GM19468 (cell line): ENCODE measurements around the gene MCM6.
A peak's percentile ranks its signal among the peaks of the same experiment; 100 is the strongest.
"Not testable (repeated sequence)": the region's sequence is repeated elsewhere in the genome, so short reads cannot be mapped to it uniquely, and the experiment has no call there.

Experiments
- ATAC-seq: cut with Tn5 transposase; IDR thresholded peaks from one replicate; pipeline ENCODE4 v1.9.1; 2021; ENCODE audit warnings: mild to moderate bottlenecking, moderate library complexity, moderate number of reproducible peaks; ENCODE audit not compliant: unreplicated experiment; ENCODE audit errors: extremely low read depth

Gene MCM6

DNA sequence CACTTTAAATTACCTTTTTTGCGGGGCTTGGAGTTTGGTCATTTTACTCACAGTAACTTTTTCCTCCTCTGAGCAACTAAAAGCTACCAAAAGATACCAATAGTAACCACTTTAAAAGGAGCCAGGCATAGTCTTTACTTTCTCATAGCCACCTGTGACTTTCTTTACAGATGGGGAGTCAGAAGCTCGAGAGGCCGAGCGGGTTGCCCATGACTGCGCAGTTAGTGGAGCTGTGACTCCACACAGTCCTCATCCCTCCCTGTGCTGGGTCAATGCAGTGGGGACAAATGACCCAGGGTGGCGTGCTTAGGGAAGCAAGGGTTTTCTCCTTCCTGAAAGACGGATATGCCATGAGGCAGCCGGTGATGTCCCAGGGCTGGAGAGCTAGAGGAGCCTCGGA, 51.1 kb downstream of the MCM6 start:
- no peak for ATAC-seq

DNA sequence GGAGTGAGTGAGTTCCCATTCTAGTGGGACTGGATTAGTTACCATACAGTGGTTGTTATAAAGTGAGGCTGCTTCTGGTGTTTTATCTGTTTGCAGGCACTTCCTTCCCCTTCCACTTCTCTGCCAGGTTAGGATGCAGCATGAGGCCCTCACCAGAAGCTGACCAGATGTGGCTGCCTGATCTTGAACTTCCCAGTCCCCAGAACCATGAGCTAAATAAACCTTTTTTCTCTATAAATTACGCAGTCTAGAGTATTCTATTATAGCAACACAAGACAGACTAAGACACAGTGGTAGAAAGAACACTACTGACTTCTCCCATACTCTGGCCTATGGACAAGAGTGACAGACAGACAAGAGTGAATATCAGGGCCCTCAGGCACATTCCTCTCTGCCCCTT, 53.4 kb downstream of the MCM6 start:
- ATAC-seq = no peak

DNA sequence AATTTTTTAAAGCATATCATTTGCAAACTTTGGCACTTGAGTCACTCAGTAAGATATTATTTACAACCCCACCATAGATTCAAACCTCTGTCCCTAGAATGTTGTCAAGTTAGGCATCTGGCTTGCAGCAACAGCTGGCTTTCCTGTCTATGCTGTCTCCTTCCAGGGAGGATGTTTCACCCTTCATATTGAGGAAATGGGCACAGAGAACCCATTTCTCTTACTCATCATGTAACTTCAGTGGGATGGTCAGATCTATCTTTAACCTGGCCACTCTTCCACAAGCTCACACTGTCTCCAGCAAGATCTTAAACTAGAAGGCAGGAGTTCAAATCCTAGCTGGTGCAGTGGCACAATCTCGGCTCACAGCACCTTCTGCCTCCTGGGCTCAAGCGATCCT, 55.1 kb downstream of the MCM6 start:
- no peak for ATAC-seq

DNA sequence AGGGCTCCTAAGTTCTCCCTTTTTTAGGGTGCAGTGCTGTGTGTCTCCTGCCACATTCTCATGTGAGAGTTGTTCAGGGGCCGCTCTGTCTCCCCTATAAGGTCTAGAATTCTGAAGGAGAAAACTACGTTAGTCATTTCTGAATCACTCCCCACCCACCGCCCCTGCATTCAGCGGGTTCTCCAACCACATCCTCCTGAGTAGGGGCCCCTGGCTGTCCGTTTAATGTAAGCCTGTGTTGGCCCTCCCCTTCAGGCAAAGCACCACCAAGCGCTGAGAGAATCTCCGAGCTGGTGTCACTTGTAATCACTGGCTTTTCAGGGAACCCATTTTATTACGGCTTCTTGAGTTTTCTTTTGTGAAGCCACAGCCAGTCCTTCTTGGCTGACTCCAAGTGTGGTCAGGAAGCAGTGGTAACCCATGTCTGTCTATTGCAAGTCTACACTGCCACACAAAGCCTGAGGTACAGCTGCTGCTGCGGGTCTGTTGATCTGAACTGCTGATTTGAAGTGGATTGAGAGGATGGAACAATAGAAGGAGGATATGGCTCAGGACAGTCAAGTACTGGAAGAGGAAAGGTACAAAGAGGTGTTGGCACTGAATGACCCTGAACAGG, 56.1 kb downstream of the MCM6 start:
- peak; percentile 66 for ATAC-seq

DNA sequence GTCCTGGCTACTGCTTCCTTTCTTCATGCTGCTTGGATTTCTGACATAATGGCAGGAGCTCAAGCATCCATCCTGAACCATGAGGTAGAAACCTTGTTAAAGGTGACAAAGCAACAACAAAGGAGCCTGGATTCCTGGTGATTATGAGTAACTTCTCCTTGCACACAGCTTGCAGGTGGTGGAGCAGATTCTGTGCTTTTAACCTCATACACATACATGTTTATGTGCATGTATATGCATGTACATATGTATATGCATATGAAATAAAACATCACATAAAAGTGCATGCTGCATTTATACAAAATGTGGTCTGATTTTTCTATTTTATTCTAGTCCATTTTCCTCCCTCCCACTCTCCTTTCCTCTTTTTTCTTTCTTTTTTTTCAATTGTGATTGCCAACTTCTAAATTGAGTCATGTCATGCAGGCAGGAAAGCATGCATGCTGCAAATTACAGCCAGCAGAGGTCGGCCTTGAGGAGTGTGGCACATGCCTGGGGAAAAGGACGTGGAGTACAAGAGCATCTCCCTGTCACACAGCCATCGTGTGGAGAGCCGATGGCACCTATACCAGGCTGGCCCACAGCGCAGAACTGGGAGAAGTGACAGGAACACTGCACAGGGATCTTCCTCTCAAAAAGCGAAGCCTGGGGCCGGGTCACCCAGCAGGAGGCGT, 57.2 kb downstream of the MCM6 start:
- ATAC-seq = no peak

DNA sequence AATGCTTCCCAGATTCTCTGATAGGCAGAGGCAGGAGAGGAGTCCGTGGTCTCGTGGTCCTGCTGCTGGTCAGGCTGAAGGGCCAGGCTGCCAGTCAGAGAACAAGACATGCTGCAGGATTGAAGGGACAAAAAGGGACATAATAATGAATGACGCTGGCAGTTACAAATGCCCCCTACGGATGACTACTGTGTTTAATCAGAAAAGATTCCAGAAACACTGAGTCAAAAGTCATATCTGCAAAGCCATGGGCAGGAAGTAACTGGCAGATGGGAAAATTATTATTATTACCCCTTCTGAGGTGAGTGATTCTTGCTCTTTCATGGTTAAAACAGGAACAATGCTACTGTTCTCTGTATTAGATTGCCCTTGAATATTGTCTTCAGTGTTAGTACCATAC, 58.3 kb downstream of the MCM6 start:
- no peak for ATAC-seq

DNA sequence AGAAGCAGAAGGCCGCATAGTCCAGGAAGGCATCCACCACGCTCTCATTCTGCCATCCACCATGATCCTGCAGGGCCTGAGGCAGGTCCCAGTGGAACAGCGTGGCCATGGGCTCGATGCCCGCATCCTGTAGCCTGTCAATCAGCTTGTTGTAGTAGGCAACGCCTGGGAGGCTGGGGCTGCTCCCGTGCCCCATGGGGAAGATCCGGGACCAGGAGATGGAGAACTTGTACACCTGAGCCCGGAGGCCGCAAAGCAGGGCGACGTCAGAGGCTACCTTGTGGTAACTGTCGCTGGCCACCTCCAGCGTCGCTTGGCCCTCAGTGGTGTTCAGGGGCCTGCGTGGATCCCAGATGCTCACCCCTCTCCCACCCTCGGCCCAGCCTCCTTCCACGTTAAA, 58.8 kb downstream of the MCM6 start:
- no peak for ATAC-seq

DNA sequence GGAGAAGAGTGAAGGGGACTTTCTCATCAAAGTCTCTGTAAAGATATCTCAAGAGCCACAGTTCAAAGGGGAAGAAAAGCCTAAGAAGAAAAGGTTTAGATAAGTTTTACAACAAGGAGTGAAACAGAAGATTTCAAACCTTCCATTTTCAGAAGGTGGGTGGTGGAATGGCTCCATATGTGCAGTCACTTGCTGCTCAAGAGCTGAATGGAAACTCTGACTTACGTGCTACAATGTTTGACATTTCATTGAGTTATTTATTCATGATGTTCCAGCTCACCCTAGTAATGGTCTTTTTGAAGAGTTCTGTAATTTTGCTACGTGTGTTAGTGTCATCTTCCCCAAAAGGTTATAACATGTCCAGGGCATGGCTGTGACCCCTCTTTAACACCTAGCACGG, 61.0 kb downstream of the MCM6 start:
- no peak for ATAC-seq

DNA sequence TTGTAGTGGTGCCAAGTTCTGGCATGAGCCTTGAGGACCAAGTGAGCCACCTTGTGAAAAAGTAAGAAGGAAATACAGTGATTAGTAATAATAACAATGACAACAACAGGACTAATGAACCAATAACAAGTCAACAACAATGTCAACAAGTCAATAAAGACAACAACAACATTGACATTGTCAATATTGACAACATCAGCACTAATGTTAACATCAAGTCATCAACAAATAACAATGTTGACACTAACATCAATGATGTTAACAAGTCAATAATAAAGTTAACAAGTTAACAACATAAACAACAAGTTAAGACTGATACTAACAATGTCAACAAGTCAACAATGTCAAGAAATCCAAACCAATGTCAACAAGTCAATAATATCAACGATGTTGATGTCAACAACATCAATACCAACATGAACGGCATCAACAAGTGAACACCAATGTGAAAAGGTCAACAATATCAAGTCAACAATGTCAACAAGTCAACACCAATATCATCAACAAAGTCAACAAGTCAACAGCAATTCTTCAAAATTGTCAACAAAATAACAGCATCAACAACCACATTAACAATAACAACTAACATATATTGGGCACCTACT, 63.2 kb downstream of the MCM6 start:
- no peak for ATAC-seq

DNA sequence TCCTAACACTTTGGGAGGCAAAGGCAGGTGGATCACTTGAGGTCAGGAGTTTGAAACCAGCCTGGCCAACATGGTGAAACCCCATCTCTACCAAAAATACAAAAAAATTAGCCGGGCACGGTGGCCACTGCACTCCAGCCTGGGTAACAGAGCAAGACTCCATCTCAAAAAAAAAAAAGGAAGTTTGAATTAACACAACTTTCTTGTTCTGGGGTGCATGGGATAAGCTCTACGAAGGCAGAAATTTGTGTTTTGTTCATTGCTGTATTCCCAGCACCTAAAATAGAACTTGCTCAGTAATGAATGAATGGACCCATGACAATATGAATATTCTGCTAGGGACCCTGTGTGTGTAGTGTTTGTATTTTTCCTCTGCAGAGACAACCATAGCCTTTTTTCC, 68.4 kb downstream of the MCM6 start:
- ATAC-seq = not testable (repeated sequence)

DNA sequence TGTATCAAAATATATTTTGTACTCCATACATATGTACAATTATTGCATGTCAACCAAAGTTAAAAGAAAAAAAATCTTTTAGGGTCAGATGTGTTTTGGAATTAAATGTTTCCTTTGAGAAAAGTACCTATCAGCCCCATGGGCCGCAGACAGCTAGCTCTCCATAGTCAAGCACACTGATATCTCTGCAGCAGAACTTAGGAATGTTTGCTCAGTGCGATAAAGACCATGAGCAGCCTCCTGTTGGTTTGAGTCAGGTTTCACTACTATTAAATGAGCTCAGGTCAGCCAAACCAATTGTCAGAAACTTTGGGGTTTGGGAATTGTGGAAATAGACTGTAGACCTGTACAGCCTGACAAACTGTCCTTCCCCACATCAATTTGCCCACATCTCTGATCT, 73.0 kb downstream of the MCM6 start:
- ATAC-seq = no peak

DNA sequence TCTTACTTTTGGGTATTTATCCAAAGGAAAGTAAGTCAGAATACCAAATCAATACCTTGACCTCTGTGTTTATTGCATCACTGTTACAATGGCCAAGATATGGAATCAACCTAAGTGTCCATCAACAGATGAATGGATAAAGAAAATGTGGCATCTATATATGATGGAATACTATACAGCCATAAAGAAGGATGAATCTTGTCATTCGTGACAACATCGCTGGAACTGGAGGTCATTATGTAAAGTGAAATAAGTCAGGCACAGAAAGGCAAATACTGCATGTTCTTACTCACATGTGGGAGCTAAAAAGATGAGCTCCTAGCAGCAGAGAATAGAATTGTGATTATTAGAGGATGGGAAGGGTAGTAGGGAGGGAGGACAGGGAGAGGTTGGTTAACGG, 73.9 kb downstream of the MCM6 start:
- no peak for ATAC-seq

DNA sequence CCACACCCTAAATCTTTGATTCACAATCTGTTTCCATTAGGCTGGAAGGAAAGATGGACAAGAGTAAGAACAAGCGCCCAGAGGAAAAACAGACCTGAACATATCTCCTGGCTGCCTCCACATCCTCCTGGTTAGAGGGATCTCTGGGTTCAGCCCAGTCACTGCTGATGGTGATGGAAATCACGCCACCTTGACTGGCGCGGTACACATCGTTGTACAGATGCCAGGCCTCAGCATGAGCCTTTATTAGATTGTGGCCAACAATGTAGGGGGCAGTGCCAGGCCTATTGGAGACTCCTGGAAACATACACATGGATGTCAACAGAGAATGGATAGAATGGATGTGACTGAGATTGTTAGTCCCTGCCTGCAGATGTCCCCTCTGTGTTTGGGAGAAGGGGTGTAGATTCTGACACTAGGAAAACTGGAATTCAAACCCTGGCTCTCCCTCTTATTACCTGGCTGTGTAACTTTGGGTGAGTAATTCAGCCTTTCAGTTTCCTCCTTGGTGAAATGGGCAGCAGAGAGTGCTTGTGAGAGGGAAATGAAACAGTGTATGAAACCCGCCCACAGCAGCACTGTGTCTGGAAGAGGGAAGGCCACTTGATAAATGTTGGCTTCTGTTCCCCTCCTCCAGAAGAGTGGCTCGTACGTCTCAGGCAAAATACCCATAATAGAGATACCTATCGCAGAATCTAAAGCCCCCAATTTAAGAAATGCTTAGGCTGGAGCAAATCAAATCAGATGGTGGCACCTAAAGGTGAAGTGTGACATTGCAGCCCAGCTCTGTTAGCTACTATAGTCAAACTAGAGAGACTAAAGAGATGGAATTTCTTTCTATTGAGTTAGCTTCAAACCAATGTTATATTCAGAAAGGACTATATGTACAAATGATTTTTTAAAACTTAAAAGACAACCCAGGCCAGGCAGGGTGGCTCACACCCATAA, 75.5 kb downstream of the MCM6 start:
- no peak for ATAC-seq

DNA sequence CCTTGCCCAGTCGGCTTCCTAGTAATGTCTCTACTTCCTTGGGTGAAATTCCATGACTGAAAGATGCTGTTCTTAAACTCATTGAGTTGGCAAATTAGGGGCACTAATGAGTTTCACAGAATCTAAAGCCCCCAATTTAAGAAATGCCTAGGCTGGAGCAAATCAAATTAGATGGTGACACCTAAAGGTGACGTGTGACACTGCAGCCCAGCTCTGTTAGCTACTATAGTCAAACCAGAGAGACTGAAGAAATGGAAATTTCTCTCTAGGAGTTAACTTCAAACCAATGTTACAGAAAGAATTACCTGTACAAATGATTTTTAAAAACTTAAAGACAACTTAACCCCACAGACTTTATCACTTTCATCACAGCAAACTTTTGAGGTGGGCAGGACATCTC, 76.5 kb downstream of the MCM6 start:
- no peak for ATAC-seq

DNA sequence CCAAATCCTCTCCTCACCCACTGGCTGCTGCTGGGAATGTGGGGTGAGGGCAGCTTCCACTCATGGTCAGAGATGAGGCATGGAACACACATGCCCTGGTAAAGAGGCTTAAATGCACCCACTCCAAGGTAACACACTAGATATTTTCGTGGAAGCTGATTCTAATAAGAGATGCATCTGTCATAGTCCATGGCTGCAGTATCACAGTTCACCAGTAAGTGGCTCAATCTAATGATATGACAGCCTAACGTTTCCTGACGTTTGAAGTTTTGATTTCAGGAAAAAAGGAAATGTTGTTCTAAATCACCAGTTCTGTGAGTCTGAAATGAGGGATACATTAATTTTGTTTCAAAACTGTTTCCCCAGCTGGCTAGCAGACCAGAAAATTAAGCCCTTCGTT, 77.5 kb downstream of the MCM6 start:
- ATAC-seq = no peak

DNA sequence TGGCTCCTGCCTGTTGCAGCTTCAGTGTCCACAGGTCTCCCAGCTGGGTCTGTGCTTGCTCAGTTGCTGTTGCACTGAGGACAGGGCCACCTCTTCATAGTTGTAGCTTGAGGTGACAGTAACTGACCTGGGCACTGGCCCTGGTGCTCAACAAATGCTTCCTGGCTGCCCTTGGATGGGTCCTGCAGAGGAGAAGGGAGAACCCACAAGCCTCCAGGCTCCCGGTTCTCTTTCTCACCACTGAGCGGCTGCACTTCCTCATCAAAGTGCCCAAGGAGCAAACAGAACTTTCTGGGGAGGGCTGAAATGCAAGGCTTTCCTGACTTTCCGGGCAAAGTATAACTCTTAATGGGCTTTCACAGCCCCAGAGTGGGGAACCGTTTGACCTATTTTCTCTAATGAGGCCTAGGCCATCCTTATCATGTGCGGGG, 78.0 kb downstream of the MCM6 start:
- ATAC-seq = no peak

DNA sequence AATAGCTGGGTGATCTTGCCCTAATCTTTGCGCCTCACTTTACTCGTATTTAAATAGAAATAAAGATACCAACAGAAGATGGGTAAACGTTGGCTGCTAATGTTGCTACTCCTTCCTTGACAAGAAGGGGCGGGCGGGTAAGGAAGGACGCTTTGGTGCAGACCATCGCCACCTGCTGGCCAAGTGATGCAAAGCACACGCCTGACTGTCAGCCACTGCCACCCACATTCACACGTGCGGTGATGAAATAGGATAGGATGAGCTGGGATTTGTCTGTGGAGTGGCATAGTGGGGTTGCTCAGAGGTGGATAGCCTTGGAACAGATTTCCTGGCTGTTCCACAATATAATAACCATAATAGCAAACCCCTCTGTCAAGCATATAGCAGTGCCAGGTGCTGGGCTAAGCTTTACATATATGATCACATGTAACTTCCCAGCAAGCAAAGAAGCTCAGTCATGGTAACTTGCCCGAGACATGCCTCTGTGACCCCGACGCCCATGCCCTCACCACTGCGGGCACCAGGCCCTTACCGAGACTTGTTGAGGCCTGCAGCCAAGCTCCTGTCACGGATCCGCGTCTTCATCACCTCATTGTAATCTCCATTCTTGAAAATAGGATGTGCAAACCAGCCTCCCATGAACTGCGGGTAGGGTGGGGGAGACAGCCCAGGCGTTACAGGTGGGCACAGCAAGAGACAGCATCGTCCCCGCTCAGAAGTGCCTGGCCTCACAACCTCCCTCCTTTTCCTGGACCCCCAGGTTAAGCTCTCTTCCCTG, 78.6 kb downstream of the MCM6 start:
- no peak for ATAC-seq

DNA sequence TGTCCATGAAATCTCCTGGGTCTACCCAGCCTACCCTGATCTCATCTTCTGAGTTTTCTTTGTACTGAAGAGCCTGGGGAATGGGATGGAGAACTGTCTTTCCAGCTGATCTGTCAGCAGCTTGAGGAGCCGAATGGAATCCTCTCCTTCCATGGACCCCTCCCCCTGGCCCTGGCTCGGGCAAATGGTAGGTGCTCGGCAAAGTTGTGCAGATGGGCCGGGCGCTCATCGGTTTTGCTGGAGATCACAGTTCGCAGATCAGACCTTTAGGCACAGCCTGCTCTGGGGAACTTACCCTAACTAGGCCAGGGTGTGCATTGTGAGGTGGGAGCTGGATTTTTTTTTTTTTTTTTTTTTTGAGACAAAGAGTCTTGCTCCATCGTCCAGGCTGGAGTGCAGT, 79.6 kb downstream of the MCM6 start:
- ATAC-seq = no peak

DNA sequence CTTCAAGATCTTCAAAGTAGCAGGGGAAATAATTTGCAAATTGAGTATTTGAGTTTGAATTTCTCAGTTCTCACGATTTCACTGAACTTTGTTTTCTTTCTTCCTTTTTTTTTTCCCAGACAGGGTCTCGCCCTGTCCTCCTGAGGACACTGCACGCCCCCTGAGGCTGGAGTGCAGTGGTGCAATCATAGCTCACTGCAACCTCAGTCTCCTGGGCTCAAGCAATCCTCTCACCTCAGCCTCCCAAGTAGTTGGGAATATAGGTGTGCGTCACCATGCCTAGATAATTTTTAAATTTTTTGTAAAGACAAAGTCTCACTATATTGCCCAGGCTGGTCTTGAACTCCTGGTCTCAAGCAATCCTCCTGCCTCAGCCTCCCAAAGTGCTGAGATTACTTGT, 80.6 kb downstream of the MCM6 start:
- not testable (repeated sequence) for ATAC-seq
